ENCODE data around the gene KMT2D. TPM values are rescaled to one million over a fixed set of nuclear protein-coding genes. Genes with fewer than 3 reads are reported as not detected.

The KMT2D gene
- total RNA-seq, 6 experiments from 2014 or later = 28.6 to 35.4 (median 33.3) TPM

DNA sequence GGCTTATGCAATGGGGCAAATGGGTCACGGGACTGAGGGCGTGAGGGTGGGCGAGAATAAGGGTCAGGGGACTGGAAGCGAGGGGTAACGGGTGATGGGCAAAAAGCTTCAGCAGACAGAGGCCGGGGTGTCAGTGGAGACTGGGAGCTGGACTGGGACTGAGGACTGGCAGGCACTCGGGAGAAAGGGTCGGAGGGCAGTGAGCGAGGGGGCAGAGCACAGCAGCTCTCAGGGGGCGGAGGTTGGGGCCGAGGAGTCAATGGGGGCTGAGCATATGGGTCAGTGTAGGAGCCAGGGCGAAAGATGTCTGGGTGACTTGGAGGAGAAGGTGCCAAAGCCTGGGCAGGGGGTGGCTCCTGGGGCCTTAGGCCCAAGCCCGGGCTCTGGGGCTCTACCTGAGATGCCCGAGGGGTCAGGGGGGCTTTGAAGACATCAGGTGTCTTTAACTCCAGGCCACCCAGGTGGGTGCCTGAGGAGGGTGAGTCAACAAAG, 20.2 kb downstream of the KMT2D start:
- TF ChIP-seq POLR2A (IDR thresholded peaks at IDR 0.05) = no peak
- TF ChIP-seq, protein P1, sequence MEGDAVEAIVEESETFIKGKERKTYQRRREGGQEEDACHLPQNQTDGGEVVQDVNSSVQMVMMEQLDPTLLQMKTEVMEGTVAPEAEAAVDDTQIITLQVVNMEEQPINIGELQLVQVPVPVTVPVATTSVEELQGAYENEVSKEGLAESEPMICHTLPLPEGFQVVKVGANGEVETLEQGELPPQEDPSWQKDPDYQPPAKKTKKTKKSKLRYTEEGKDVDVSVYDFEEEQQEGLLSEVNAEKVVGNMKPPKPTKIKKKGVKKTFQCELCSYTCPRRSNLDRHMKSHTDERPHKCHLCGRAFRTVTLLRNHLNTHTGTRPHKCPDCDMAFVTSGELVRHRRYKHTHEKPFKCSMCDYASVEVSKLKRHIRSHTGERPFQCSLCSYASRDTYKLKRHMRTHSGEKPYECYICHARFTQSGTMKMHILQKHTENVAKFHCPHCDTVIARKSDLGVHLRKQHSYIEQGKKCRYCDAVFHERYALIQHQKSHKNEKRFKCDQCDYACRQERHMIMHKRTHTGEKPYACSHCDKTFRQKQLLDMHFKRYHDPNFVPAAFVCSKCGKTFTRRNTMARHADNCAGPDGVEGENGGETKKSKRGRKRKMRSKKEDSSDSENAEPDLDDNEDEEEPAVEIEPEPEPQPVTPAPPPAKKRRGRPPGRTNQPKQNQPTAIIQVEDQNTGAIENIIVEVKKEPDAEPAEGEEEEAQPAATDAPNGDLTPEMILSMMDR (IDR thresholded peaks at IDR 0.05) = no peak
- intact Hi-C loops (cut with DNase I) = no loop called here
- peaks cover 12 to 87% (median 57%) of the 10 kb centered on the region in 4 donors for H3K36me3 ChIP-seq

DNA sequence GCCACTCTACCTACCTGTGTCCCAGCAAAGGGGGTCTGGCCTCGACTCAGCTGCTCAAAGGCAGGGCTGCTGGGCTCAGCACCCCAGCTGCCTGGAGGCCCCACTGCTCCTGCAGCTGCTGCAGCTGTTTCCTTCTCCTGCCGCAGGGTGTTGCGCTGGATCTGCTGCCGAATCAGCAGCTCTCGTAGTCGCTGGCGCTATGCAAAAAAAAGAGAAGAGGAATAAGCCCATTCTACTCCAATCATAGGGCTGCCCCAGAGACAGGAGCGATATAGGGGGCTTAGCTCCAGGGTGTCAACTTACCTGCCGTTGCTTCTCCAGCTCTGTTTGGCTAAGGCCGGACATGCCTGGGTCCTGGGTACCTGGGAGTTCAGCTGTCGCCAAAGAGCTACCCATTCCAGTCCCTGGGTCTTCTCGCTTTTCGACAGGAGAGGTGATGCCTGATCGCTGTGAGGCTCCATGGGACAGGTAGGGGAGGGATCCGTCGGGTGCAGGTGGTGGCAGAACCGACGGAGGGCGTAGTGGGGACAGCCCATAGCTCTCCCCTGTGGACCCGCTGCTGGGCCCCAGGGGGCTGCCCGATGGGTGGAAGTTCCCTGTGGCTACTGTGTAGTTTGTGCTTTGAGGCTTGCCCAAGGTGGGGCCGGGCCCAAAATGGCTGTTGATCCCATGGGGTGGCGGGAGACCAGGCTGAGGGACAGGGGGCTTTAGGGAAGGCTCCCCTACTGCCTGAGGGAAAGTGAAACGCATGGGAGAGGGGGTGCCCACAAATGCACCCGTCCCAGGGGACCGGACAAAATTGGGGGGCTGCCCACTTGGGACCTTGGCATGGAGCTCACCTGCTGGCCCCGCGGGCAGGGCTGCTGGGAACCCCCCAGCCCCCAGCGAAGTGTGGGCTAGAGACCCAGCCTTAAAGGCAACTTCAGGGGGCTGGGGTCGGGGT, 20.9 kb downstream of the KMT2D start:
- ATAC-seq (no peak), DNase-seq (no peak)
- intact Hi-C loops (cut with DNase I) = no loop called here
- Histone ChIP-seq H3K4me3 (no peak overlapping the region), H3K27ac (no peak overlapping the region), H3K4me1 (no peaks in the 10 kb centered on the region), H3K27me3 (no peaks in the 10 kb centered on the region), H3K36me3 (peaks cover 12 to 88% (median 54%) of the 10 kb centered on the region in 4 donors), H3K9me3 (no peaks in the 10 kb centered on the region)
- WGBS (ENCODE audit: insufficient coverage, low coverage, low lambda C conversion rate, missing lambda C conversion rate) = 86% methylated on average over 14 of the region's 30 CpGs
- TF ChIP-seq, protein P1 (IDR thresholded peaks at IDR 0.05) = no peak
- TF ChIP-seq POLR2A (IDR thresholded peaks at IDR 0.05) = no peak

More for the DNA sequence above, 20.2 kb downstream of the KMT2D start:
- Histone ChIP-seq H3K27me3 (no peaks in the 10 kb centered on the region), H3K9me3 (no peaks in the 10 kb centered on the region), H3K27ac (no peak overlapping the region), H3K4me3 (no peak overlapping the region), H3K4me1 (no peaks in the 10 kb centered on the region)
- DNase-seq = peak in 1 of 3 donors; percentile 16
- no peak for ATAC-seq
- 96% methylated on average over 12 of the region's 14 CpGs for WGBS (ENCODE audit: insufficient coverage, low coverage, low lambda C conversion rate, missing lambda C conversion rate)

DNA sequence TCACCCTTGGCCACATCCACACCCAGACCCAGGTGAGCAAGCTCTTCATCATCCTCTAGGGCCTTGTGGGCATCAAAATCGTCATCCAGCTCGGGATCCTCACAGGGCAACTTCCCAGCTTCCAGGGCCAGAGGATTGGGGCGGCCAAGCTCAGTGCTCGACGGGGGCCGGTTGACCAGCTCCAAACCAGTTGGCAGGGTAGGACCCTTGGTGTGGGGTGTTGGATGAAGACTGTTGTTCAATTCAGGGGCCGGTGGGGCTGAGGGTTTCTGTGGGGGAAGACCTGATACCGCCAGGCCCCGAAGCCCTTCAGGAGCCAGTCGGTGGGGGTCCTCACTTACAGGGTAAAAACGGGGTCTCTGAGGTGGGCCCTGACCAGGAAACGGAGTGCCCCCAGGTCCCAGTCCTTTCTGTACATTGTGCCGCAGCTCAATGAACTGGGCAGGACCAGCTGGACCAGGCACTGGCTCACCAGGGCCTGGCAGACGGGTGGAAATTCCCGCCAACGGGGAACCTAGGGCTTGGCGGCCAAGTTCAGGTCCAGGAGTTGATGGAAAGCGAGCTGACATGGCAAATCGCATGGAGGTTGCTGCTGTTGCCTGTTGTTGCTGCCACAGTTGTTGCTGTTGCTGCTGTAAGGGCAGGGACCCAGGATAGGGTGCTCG, 22.2 kb downstream of the KMT2D start:
- Histone ChIP-seq H3K4me1 (no peaks in the 10 kb centered on the region), H3K4me3 (no peak overlapping the region), H3K9me3 (no peaks in the 10 kb centered on the region), H3K36me3 (peaks cover 6 to 88% (median 55%) of the 10 kb centered on the region in 4 donors), H3K27ac (no peak overlapping the region), H3K27me3 (no peaks in the 10 kb centered on the region)
- ATAC-seq = no peak
- DNase-seq = peak in 1 of 3 donors; percentile 19
- intact Hi-C loops (cut with DNase I) = no loop called here
- TF ChIP-seq, protein P1 (IDR thresholded peaks at IDR 0.05) = no peak
- TF ChIP-seq POLR2A (IDR thresholded peaks at IDR 0.05) = no peak
- 82% methylated on average over 4 of the region's 20 CpGs for WGBS (ENCODE audit: insufficient coverage, low coverage, low lambda C conversion rate, missing lambda C conversion rate)

DNA sequence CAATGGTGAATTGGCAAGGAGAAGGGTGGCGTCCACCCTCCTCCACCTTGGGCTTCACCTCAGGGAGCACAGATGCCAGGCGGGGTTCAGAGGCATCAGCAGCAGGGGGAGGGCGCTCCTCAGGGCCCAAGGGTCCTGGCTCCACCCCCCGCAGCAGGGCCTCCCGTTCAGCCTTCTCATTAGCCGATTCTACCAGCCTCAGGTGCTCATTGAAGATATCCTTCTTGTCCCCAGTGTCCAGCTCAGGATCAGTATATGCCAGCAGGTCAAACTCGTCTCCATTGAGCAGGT, 22.7 kb downstream of the KMT2D start:
- 100% methylated on average over 2 of the region's 7 CpGs for WGBS (ENCODE audit: insufficient coverage, low coverage, low lambda C conversion rate, missing lambda C conversion rate)

More for the DNA sequence above, 22.7 kb downstream of the KMT2D start:
- DNase-seq (no peak), ATAC-seq (no peak)
- H3K27me3 ChIP-seq = no peaks in the 10 kb centered on the region
- no peaks in the 10 kb centered on the region for H3K9me3 ChIP-seq
- no peak overlapping the region for H3K27ac ChIP-seq
- H3K4me3 ChIP-seq = no peak overlapping the region
- no peak for TF ChIP-seq POLR2A (IDR thresholded peaks at IDR 0.05)
- peaks cover 9 to 88% (median 53%) of the 10 kb centered on the region in 4 donors for H3K36me3 ChIP-seq
- H3K4me1 ChIP-seq = no peaks in the 10 kb centered on the region
- intact Hi-C loops (cut with DNase I) = no loop called here
